ENCODE results near the gene TRIM52.

Gene TRIM52

GRCh38 chr5:181258576-181258975 is 2.4 kb downstream of the TRIM52 start:
- DNase-seq (ENCODE audit: low read depth in 2 of 2), result no peak

GRCh38 chr5:181255836-181256578 is 4.9 kb downstream of the TRIM52 start:
- no peak for DNase-seq (ENCODE audit: low read depth in 2 of 2)

GRCh38 chr5:181255276-181255675 is 5.7 kb downstream of the TRIM52 start:
- no peak for DNase-seq (ENCODE audit: low read depth in 2 of 2)

- DNase-seq (ENCODE audit: low read depth in 2 of 2), result no peak
Measured at GRCh38 chr5:181248277-181248676, 12.7 kb downstream of the TRIM52 start.

GRCh38 chr5:181246276-181247049 is 14.5 kb downstream of the TRIM52 start:
- peak in 1 of 2 donors; percentile 51 for DNase-seq (ENCODE audit: low read depth in 2 of 2)

- no peak for DNase-seq (ENCODE audit: low read depth in 2 of 2)
Measured at GRCh38 chr5:181245427-181246275, 15.3 kb downstream of the TRIM52 start.

GRCh38 chr5:181243564-181244343 is 17.2 kb downstream of the TRIM52 start, which contains the start of gene RACK1:
TSS of gene RACK1 (minus strand) at chr5:181243906. CDS start at chr5:181243800, 106 bp downstream.
- DNase-seq (ENCODE audit: low read depth in 2 of 2), result peak; percentile 75 to 77

GRCh38 chr5:181243018-181243563 is 17.9 kb downstream of the TRIM52 start:
- DNase-seq (ENCODE audit: low read depth in 2 of 2), result no peak

- DNase-seq (ENCODE audit: low read depth in 2 of 2), result no peak
Measured at GRCh38 chr5:181242031-181242451, 18.9 kb downstream of the TRIM52 start.

GRCh38 chr5:181241393-181241975 is 19.5 kb downstream of the TRIM52 start:
- DNase-seq (ENCODE audit: low read depth in 2 of 2), result no peak

- DNase-seq (ENCODE audit: low read depth in 2 of 2), result no peak
Measured at GRCh38 chr5:181239062-181239663, 21.8 kb downstream of the TRIM52 start.

GRCh38 chr5:181237729-181238385 is 23.1 kb downstream of the TRIM52 start:
- no peak for DNase-seq (ENCODE audit: low read depth in 2 of 2)

- no peak for DNase-seq (ENCODE audit: low read depth in 2 of 2)
Measured at GRCh38 chr5:181236954-181237641, 23.8 kb downstream of the TRIM52 start.

GRCh38 chr5:181236471-181236870 is 24.5 kb downstream of the TRIM52 start:
- no peak for DNase-seq (ENCODE audit: low read depth in 2 of 2)

- no peak for DNase-seq (ENCODE audit: low read depth in 2 of 2)
Measured at GRCh38 chr5:181235689-181236366, 25.1 kb downstream of the TRIM52 start.

GRCh38 chr5:181235323-181235688 is 25.6 kb downstream of the TRIM52 start:
- DNase-seq (ENCODE audit: low read depth in 2 of 2), result no peak

GRCh38 chr5:181234455-181235306 is 26.3 kb downstream of the TRIM52 start:
- DNase-seq (ENCODE audit: low read depth in 2 of 2), result no peak

Data from stimulated activated CD8-positive, alpha-beta memory T cell treated with anti-CD3 and anti-CD28 coated beads, Interleukin-7, amount 100 ng/mL, for 1 hour (primary cell).